ENCODE data around the gene FAM114A1.

DNA sequence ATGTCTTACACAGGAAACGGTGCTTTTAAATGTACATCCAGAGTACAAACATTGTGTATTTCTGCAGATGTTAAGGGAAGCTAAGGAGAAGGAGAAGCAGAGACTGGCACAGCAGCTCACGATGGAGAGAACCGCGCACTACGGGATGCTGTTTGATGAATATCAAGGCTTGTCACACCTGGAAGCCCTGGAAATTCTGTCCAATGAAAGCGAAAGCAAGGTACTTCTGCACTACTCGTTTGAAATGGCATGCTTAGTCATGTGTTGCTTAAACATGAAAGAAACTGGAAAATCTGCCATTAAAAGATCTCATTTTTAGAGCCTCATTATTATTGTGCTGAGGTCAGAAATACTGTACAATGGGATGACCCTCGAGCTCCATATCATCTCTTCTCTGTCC is 47.2 kb downstream of the FAM114A1 start:
- TF ChIP-seq SIN3A (IDR thresholded peaks at IDR 0.05; ENCODE audit: borderline replicate concordance, insufficient read depth, low read length) (no peak), TAF1 (IDR thresholded peaks at IDR 0.05; ENCODE audit: borderline replicate concordance, insufficient read depth, low read length) (no peak), POLR2AphosphoS5 (IDR thresholded peaks at IDR 0.05; ENCODE audit: low read depth, low read length) (no peak)
